GM18520 (cell line): ENCODE measurements around the gene SMIM10L2A.
"Not testable (repeated sequence)": the region's sequence is repeated elsewhere in the genome, so short reads cannot be mapped to it uniquely, and the experiment has no call there.

Source experiments
- ATAC-seq: cut with Tn5 transposase; IDR thresholded peaks from one replicate; pipeline ENCODE4 v1.9.1; 2021; ENCODE audit not compliant: unreplicated experiment

Gene SMIM10L2A

DNA sequence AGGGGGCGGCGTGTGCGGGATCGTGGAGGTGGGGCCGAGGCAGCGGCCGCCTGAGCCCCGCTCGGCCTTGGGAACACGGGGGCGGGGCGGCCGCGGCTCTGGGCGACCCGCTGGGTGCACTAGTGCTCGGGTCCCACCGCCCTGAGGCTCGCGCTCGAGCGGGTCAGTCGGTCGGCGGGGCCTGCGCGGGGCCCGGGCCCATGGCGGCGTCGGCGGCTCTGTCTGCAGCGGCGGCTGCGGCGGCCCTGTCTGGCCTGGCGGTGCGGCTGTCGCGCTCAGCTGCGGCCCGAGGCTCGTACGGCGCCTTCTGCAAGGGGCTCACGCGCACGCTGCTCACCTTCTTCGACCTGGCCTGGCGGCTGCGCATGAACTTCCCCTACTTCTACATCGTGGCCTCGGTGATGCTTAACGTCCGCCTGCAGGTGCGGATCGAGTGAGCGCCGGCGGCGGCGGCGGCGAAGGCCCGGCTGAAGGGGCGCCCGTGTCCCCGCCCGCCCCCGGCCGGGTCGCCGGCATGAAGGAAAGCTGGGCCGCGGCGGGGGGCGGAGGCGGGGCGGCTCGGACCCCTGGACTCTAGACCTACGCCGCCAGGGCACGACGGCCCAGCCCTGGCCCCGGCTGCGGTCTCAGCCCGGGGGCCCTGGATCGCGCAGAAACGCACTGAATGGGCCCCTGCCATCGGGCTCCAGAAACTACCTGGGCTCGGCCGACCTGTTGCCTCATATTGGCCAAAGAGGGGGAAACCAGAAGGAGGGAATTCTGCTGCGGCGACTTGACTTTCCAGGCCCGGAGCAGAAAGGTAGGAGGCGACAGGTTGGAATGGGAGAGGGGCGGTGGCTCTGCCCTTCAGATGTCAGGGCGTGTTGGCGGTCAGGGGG is at the start of gene SMIM10L2A:
SMIM10L2A (plus strand) TSS at position 13 of the 878 bp plus-strand sequence; CDS start at position 201, 188 bp downstream.
- no peak for ATAC-seq

DNA sequence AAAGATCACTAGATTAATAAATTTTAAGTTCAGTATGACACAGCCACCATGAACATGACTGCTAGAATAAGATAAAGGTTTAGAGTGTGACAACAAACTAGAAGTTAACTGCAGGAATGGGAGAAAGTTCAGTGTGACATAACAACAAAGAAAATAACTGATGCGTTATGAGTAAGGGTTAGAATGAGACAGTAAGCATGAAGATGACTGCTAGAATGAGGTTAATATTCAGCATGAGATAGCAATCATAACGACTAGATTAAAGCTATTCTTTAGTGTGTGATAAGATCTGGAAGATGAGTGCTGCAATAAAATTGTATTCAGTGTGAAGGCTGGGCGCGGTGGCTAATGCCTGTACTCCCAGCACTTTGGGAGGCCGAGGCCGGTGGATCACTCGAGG is 48.4 kb upstream of the SMIM10L2A start:
- no peak for ATAC-seq

DNA sequence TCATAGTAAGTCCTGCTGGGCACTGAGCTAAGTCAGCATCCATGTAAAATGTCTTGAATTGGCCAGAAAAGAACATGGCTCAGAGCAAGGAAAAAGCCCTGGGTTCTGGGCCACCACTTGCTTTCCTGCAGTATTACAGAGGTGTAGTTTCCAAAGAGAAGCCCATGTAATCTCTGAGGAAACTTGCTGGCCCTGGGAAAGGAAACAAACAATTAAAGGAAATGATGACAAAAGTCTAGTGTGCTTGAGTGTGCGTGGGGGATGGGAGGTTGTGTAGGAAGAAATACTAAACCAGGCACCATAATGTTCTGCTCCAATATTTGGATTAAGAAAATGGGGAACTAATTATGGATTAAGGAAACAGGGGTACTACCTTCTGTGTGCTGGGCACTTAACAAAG is 39.5 kb upstream of the SMIM10L2A start:
- ATAC-seq, result no peak

DNA sequence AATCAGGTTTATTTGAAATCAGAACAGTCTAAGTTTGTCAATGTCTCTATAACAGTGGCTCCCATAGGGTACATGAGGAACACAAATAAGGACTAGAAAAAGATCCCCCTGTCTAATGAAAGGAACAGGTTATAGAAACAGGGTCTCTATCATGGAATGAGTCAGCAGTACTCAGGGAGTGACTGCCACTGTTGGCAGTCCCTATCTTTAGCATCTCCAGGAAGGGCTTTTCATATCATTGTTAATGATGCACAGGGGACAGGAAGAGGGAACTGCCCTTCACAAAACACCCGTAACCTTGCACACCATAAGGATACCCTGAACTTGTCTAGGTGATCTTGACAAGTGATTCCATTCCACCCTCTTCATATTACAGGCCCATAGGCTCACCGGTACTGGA is 38.5 kb upstream of the SMIM10L2A start:
- no peak for ATAC-seq

DNA sequence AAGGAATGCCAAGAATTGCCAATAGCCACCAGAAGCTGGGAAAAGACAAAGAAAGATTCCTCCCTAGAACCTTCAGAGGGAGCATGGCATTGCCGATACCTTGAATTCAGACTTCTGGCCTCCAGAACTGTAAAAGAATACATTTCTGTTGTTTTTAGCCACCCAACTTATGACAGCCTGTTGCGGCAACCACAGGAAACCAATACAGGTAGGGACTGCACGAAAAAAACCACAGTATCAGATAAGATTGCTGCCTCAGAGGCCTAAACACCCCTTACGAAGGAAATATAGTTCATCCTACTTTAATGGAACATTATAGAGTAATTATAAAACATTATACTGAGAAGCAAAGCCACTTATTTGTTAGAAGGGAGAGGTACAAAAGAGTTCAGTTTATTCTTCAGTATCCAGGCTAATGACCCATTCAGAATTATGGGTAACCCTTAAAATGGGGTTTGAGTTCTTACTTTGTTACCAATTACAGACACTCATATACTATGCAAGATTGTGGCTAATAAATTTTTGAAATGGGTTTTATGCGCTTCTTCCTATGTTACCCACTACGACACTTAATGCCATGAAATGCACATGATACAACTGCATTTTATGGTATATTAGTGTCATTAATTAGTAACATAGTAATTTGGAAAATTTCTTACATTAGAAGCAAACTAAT is 37.4 kb upstream of the SMIM10L2A start:
- no peak for ATAC-seq

DNA sequence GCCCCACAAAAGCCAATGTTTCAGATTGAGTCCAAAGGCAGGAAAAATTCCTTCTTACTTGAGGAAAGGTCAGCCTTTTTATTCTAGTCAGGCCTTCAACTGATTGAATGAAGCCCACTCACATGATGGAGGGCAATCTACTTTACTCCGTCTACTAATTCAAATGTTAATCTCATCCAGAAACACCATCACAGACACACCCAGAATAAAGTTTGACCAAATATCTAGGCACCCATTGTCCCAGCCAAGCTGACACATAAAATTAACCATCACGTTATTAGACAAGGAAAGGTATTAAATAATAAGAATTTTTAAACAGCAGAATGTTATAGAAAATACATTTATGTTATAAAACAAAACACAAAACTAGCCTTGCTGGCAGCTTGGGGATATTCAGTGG is 32.9 kb upstream of the SMIM10L2A start:
- no peak for ATAC-seq

DNA sequence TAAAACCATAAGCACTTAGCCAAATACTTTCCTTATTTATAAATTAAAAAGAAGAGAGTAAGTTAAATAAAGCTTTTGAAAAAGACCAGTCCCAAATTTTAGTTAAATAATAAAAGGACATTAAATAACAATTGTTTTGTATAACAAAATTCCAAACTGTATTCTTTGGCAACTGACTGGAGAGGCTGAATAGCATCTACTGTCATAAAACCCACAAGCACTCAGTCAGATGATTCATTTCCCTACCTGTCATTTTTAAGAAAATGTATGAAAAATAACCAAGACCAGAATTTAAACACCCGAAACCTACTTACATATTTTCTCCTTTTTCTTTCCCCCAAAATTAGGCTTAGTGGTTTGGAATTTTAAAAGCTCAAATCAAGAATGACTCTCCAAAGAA is 32.5 kb upstream of the SMIM10L2A start:
- no peak for ATAC-seq

DNA sequence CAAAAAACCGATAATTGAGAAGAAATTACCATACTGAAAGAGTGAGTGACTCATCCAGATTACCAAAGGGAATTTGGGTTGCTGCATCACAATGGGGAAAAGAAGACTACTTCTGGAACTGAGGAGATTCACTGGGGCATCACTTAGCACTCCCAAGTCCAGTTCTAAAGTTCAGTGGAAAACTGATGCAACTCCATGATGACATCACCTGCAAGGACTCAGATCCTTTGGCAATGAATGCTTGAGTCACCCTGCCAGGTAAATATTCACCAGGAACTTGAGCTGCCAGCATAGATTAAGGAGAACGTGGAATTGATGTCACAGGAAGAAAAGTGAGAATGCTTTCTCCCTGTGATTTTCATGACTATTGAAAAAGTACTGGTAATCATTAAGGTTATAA is 32.0 kb upstream of the SMIM10L2A start:
- no peak for ATAC-seq

DNA sequence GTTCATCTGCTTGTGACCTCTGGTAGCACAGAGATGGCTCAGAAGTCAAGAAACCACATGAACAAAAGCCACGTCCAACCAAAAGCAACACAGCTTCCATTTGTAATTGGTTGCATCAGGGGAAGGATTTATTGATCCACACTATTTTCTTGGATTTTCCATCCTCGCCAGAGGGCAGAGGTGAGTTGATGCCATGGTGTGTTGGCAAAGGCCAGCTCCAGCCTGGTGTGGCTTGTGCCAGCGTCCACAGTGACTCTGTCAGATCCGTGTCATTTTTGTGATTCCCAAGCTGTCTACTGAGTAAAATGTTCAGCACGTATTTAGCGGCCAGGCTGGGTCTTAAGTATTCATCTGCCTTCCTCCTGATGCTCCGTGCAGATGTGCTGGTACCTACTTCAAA is 30.0 kb upstream of the SMIM10L2A start:
- no peak for ATAC-seq

DNA sequence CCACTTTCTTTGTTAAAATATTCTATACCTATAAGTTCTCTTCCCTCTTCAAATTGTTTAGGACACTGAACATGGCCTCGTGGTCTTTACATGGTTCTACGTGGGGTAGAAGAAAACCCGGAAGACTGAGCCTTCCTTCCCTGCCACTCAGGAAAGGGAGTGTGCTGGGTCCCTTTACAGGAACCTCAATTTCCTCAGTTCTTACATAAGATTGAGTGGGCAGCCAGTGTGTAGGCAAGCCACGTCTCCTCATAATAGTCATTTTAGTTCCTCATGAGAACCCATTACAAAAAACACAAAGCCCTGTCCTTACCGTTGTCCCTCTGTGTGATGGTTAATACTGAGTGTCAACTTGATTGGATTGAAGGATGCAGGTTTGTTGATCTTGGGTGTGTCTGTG is 28.7 kb upstream of the SMIM10L2A start:
- no peak for ATAC-seq

DNA sequence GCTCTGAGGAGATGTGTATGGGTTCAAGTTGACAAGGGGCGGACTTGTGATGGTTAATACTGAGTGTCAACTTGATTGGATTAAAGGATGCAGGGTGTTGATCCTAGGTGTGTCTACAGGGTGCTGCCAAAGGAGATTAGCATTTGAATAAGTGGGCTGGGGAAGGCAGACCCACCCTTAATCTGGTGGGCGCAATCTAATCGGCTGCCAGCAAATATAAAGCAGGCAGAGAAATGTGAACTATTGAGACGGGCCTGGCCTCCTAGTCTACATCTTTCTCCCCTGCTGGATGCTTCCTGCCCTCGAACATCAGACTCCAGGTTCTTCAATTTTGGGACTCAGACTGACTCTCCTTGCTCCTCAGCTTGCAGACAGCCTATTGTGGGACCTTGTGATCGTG is 26.7 kb upstream of the SMIM10L2A start:
- ATAC-seq, result no peak

DNA sequence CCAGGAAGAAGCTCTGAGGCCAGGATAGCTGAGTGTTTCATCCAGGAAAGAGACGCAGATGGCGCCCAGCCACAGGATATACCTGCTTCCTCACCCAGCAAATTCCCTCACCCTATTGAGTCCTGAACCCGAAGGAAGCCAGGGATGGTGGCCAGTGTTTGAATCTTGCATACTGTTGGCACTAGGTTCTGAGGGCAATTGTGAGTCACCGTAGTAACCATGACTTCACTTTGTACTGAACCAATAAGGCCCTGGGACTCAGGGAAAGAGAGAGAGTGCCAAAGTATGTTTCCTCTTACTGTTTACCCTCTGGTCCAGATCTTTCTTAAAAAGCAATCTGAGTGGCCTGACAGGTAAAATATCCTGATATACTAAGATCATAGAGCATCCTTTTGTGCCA is 25.6 kb upstream of the SMIM10L2A start:
- no peak for ATAC-seq

DNA sequence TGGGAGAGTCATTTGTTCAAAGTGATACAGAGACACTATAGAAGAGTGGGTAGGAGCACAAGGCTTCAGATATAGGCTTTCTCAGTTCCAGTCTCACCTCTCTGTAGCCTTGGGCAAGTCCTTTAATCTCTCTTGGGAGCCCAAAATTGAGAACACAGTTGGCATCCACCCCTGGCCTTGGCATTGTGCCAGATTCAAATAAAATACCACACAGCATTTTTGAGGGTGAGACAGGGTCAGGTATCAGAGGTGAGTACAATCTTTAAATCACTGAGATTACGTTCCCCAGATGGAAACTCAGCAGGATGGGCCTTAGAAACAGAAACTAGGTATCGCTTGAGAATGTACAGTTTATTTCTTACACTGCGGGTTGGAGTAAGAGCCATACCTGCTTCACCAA is 25.2 kb upstream of the SMIM10L2A start:
- ATAC-seq, result no peak

DNA sequence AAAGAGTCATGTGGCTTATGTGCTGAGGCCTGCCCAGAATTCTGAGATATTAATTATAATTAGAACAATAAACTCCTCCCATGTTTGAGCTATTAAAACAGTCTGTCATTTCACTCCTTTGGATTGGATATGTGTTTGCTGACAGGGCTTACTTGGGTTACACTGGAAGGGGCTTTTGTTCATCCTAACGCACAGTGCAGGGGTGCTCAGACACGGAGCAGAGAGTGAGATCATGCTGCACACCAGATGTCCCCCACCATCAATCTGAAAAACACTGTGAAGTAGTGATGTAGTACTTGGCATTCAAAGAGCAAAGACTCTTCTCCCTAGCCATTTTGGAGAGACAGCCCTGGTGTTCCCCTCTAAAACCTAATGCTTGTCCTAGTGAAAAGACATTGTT is 24.1 kb upstream of the SMIM10L2A start:
- no peak for ATAC-seq

DNA sequence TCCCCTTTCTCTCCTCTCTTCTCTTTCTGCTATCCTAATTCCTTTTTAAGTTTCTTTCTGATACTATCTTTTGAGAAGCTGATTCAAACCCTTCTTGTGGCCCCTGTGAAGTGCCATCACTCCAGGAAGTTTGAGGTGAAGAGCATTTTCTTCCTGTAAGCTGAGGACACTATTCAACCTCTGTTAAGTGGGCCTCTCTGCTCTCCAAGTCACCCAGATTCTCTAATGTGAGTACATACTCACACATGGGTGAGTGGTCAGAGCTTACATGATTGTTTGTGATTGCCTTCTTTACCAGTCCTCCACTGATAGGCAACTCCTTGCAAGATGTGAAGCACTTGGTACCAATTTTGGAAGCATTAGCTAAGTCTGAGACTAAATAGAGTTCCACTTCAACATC is 18.4 kb upstream of the SMIM10L2A start:
- ATAC-seq, result no peak

DNA sequence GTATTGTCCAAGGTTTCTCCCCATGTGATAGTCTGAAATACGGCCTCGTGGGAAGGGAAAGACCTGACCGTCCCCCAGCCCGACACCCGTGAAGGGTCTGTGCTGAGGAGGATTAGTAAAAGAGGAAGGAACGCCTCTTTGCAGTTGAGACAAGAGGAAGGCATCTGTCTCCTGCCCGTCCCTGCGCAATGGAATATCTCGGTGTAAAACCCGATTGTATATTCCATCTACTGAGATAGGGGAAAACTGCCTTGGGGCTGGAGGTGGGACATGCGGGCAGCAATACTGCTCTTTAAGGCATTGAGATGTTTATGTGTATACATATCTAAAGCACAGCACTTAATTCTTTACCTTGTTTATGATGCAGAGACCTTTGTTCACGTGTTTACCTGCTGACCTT is 15.3 kb upstream of the SMIM10L2A start:
- not testable (repeated sequence) for ATAC-seq

DNA sequence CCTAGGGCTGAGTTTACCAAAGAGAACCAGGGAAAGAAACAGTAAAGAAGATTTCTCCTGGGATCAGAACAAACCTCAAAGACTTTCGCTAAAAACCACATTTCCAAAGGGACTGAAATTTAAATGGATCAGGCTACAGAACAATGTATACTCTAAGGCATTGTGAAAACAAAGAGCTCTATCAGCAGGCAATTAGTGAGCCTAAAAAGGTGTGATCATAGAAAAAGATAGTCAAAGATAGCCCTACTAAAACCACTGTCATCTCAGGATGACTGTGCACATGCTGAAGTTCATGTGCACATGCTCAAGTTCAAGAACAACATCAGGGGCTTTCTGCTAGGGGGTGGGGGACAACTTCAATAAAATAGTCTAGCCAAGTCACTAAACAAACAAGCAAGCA is 12.9 kb upstream of the SMIM10L2A start:
- no peak for ATAC-seq

DNA sequence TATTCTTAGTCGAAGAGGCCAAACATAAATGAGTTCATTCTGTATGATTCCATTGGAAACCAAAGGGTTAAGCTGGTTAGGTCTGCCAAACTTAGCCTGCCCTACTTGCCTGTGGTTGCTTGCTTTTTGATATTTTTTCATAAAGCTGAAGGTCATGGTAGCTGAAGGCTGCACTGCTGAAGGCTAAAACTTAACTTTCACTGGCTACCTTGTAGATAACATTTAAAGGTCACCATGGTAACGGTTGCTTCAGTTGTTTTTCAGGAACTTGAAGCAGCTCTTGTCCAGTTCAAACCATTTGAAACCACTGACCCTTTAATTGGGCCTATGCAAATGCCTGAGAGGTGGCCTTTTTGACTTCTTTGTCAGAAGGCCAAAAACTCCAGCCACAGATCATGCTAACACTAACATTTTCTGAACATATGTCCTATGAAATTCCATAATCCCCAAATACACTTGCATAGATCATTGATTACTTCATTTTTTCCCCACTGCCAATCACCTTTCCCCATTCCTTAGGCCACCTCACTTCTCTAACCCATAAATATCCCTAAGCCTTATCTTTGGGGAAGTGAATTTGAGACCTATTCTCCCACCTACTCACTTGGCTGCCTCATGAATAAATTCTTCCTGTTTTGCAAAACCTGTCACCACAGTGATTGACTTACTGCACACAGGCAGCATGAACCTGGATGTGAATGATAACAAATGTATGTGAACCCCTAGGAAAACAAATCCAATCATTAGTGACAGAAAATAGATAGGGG is 10.7 kb upstream of the SMIM10L2A start:
- ATAC-seq, result no peak

DNA sequence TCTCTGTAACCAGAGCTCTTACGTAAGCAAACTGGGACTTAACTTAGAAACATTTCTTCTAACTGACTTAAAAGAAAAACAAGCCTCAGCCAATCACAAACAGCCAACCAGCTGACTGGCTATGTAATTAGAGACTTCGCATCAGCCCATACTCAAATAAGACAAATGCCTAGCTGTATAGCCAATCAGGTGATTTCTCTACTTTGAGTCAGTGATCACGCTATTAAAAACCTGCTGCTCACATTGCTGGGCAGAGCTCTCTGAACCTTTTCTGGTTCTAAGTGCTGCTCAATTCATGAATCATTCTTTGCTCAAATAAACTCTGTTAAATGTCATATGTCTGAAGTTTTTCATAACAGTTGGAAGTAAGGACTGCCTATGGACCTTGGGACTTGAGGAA is 9.9 kb upstream of the SMIM10L2A start:
- ATAC-seq, result no peak

DNA sequence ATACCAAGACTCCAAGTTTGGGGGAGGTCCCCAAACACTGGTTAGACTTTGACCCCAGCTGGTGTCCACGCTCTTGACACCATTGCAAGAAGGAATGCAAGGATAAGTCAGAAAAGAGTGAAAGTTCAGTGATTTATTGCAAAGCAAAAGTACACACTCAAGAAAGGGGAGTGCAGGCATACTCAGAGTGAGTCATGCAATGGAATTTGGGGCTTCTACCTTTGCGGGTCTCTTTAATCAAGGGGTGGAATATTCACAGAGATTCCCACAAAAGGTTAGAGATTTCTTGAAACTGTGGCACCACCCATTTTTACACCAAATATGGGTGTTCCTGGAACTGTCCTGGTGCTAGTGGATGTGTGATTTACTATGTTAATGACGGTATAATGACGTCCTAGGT is 5.2 kb upstream of the SMIM10L2A start:
- no peak for ATAC-seq

DNA sequence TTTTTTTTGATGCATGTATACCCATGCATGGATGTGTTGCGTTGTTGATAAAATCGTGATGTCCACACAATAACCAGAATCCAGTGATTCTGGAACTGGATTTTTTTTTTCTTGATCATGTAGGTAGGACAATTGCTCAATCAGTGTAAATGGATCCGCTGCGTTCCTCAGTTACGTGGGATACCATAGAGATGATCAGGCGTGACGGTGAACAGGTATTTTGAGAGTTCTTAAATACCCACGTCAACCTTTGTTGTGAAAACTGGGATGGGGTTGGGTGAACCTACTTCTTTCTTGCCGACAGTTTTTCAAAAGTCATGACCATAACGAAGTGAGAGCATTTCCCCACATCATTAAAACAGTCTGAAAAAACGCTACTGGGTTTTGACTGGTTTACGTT is 913 bp upstream of the SMIM10L2A start:
- no peak for ATAC-seq

DNA sequence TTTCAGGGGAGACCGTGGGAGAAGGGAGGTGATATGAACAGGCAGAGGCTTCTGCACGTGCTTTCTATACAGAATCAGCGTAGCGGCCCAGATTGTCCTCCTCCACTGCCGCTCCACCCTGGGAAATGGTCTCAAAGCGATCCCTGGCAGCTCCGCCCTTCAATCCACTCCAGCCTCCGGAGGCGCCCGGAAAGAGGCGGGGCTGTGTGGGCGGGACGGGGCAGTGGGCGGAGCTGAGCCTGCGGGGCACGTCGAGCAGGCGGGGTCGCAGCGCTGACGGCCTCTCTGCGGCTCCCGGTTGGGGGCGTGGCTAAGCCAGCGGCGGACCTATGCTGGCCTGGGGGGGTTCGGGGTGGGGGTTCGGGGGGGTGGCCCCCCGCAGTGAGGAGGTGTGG is 210 bp upstream of the SMIM10L2A start:
- no peak for ATAC-seq
